Measurements from ENCODE around the gene MGP. TPM values are rescaled to one million over a fixed set of nuclear protein-coding genes. Genes with fewer than 3 reads are reported as not detected.
A peak's percentile ranks its signal among the peaks of the same experiment; 100 is the strongest.

MGP gene
- total and polyA plus RNA-seq, 2 of the 8 experiments (the other 6 are each of a cell fraction or from before 2014, with no cell fraction given) = not detected

- H3K36me3 ChIP-seq (ENCODE audit: control insufficient read depth in 2 of 4, insufficient read depth in 4 of 4, low read length in 3 of 4) = no peaks in the 10 kb centered on the region
- FAIRE-seq (no peak), DNase-seq (ENCODE audit: low read depth in 1 of 2, low spot score in 2 of 2) (no peak)
- no peaks in the 10 kb centered on the region for H3K4me1 ChIP-seq (replicated peaks in 1 of 4; ENCODE audit: control insufficient read depth in 3 of 4, insufficient read depth in 4 of 4, low read length in 3 of 4)
- no peak overlapping the region for H3K4ac ChIP-seq (replicated peaks; ENCODE audit: insufficient read length, low read depth, low read length)
- H2BK12ac ChIP-seq (ENCODE audit: low read depth, low read length) = no peak overlapping the region
- WGBS, 2 experiments (ENCODE audit: extremely low coverage in 1 of 2, insufficient coverage in 1 of 2, insufficient read length in 1 of 2, insufficient replicate concordance in 2 of 2, low coverage in 1 of 2, low lambda C conversion rate in 2 of 2, missing lambda C conversion rate in 1 of 2) = 87% methylated on average over 2 of the region's 2 CpGs; no CpG with 5 or more reads in 1 of the 2 experiments
- H2AFZ ChIP-seq (ENCODE audit: low read length) = peak overlapping the region; percentile 42; the same call in 1 of the 2 replicates
- no peak overlapping the region for H3K9ac ChIP-seq (replicated peaks in 1 of 4; ENCODE audit: extremely low read depth in 1 of 4, low read depth in 3 of 4, low read length in 3 of 4)
- H2BK15ac ChIP-seq (ENCODE audit: low read length) = no peak overlapping the region
- no peaks in the 10 kb centered on the region for H3K27me3 ChIP-seq (replicated peaks in 1 of 4; ENCODE audit: control insufficient read depth in 3 of 4, extremely low read depth in 1 of 4, insufficient read depth in 3 of 4, low read length in 3 of 4)
- H2BK20ac ChIP-seq (ENCODE audit: low read length) = no peak overlapping the region
- H3K14ac ChIP-seq (ENCODE audit: insufficient read length) = no peak overlapping the region
- H3K23ac ChIP-seq (ENCODE audit: insufficient read length) = no peak overlapping the region
- no peak for TF ChIP-seq TAF1 (IDR thresholded peaks at IDR 0.05; ENCODE audit: low read depth, low read length)
- TF ChIP-seq KDM5A (IDR thresholded peaks at IDR 0.05; ENCODE audit: low read length) = no peak
- TF ChIP-seq NANOG (IDR thresholded peaks at IDR 0.05; ENCODE audit: insufficient read depth, low read depth, low read length, poor library complexity, severe bottlenecking) = no peak
- no peak for TF ChIP-seq FOSL1 (IDR thresholded peaks at IDR 0.05; ENCODE audit: insufficient read depth, low read depth, low read length)
- no peak overlapping the region for H3K56ac ChIP-seq (replicated peaks; ENCODE audit: insufficient read length, low read depth, low read length)
- no peak overlapping the region for H4K5ac ChIP-seq (ENCODE audit: insufficient read length, low read depth, low read length)
- CTCF ChIA-PET (ENCODE audit: partially characterized antibody) = interaction anchor here (0.6 to 1.9 kb wide), 9 partner anchors 10 to 87 kb away, joined by 3 to 6 read pairs (median 4); partner anchors contain the start of gene PDE6H
- H3K9me3 ChIP-seq (ENCODE audit: insufficient read depth in 2 of 2, low read depth in 1 of 2, low read length in 1 of 2) = no peaks in the 10 kb centered on the region
- no peaks in the 10 kb centered on the region for H3K79me1 ChIP-seq (ENCODE audit: low read depth, low read length)
- no peaks in the 10 kb centered on the region for H3K23me2 ChIP-seq (ENCODE audit: low read depth, low read length)
- no peak overlapping the region for H3K4me3 ChIP-seq (ENCODE audit: extremely low read depth in 1 of 4, insufficient read depth in 2 of 4, low read depth in 3 of 4, low read length in 4 of 4)
- H2AK5ac ChIP-seq (ENCODE audit: low read depth, low read length) = no peak overlapping the region
- no peaks in the 10 kb centered on the region for H3K79me2 ChIP-seq (ENCODE audit: control insufficient read depth in 1 of 2, insufficient read depth in 2 of 2, low read length in 2 of 2)
- H4K20me1 ChIP-seq (replicated peaks in 1 of 2; ENCODE audit: control insufficient read depth in 1 of 2, insufficient read depth in 2 of 2, low read length in 2 of 2) = no peaks in the 10 kb centered on the region
- no peak overlapping the region for H2BK120ac ChIP-seq (replicated peaks; ENCODE audit: low read depth, low read length)
- H4K8ac ChIP-seq (ENCODE audit: extremely low read depth, insufficient read depth, low read length) = no peak overlapping the region
- POLR2A ChIA-PET (ENCODE audit: partially characterized antibody) = no interaction called here
- no peak overlapping the region for H3K27ac ChIP-seq (ENCODE audit: low read depth, low read length)
- H2BK5ac ChIP-seq (ENCODE audit: low read depth, low read length) = no peak overlapping the region
- no peak overlapping the region for H3K18ac ChIP-seq (ENCODE audit: extremely low read depth, low read length)
- H4K91ac ChIP-seq (replicated peaks; ENCODE audit: insufficient read length, low read length) = no peak overlapping the region
- no peak overlapping the region for H3K4me2 ChIP-seq (ENCODE audit: insufficient read depth in 1 of 2, low read depth in 2 of 2, low read length in 2 of 2)
Observed at GRCh38 chr12:14934511-14934910, 48.9 kb upstream of the MGP start.

Measured in H1 (cell line).